Activated effector memory CD4-positive, alpha-beta T cell treated with Interleukin-2 at 50 U/mL for 16 hours (primary cell): ENCODE results near the gene PRKCZ.
"Not testable (repeated sequence)": the region's sequence is repeated elsewhere in the genome, so short reads cannot be mapped to it uniquely, and the experiment has no call there.

Source experiments
- DNase-seq: peaks from one replicate; pipeline ENCODE4 v3.0.0-alpha.2; 2020

The PRKCZ gene

GRCh38 chr1:2104621-2105427, 54.6 kb downstream of the PRKCZ start:
- DNase-seq = no peak

DNA sequence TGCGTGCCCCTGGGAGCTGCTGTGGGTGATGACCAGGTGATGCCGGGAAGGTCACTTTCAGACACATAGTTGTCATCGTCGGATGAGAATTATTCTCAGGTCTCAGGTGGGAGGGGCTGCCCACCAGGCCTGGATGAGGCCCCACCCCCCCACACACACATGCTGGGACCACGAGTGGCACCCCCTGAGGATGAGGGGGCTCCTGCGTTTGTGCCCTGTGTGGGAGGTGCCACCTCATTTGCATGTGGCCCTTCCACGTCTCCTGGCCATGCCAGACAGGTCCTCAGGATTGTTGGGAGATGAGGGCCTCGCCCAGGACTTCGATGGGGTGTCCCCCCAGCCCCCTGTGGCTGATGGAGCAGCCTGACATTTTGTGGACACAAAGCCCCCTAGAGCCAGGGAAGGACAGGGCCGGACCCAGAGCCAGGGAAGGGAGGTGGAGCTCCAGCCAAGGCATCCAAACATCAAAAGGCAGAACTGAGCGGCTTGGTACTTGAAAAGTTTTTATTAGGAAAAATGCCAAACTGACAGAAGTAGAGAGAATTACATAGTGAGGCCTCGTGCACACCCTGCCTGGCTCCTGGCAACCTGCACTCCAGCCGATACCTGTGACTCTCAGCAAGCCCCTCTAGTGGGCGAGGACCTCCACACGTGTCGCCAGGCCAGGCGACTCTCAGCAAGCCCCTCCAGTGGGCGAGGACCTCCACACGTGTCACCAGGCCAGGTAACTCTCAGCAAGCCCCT, 55.7 kb downstream of the PRKCZ start:
- DNase-seq = no peak

DNA sequence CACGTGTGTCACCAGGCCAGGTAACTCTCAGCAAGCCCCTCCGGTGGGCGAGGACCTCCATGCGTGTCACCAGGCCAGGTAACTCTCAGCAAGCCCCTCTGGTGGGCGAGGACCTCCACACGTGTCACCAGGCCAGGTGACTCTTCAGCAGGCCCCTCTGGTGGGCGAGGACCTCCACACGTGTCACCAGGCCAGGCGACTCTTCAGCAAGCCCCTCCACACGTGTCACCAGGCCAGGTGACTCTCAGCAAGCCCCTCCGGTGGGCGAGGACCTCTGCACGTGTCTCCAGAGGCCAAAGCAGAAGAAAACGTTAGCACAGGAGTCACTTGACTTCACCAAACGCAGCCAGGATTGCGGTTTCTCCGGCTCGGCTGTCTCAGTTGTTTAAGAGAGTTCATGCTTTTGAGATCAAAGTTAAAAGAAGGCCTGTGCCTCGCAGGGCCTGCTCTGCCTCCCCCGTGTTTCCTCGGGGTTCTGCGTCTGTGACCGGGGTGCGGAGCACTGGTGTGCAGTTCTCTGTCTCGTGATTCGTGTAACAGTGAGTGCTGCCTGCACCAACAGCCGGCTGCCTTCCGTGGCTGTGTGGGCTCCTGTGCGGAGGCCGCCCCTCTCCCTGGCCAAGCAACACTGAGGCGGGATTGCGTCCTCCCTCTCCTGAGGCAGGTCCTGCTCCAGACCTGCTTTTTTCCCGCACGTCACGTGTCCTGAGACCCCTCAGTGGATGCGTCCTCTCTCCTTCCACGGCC, 56.6 kb downstream of the PRKCZ start:
- DNase-seq = no peak

GRCh38 chr1:2107586-2108212, 57.5 kb downstream of the PRKCZ start:
- DNase-seq = no peak

- no peak for DNase-seq
These were observed 58.1 kb downstream of the PRKCZ start for GRCh38 chr1:2108213-2108876.

DNA sequence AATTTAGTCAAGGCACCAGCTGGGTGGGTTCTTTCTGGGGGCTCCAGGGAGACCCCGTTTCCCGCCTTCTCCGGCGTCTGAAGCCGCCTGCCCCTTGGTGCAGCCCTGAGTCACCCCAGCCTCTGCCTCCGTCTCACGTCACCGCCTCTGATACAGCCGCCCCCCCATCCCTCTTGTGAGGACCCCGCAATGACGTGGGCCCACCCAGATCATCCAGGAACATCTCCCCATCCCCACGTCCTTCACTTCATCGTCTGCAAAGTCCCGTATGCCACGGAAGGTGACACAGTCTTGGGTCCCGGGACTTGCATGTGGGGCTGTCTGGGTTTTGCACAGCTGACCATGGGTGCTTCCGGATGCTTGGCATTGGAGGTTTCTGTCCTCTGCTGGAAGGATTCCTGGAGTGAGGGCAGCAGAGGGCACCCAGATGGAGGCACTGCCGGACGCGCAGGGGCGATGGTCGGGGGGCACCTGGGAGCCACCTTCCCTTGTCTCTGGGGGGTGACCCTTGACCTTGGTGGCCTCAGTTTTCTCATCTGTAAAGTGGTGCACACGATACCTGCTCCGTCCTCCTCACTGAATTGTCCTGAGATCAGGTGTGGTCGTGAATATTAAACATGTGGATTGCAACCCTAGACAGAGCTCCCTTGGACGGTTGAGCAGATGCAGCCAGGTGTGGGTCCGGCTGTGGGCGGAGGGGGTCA, 58.8 kb downstream of the PRKCZ start:
- DNase-seq = no peak

- DNase-seq = no peak
These were observed 59.4 kb downstream of the PRKCZ start for GRCh38 chr1:2109581-2110021.

DNA sequence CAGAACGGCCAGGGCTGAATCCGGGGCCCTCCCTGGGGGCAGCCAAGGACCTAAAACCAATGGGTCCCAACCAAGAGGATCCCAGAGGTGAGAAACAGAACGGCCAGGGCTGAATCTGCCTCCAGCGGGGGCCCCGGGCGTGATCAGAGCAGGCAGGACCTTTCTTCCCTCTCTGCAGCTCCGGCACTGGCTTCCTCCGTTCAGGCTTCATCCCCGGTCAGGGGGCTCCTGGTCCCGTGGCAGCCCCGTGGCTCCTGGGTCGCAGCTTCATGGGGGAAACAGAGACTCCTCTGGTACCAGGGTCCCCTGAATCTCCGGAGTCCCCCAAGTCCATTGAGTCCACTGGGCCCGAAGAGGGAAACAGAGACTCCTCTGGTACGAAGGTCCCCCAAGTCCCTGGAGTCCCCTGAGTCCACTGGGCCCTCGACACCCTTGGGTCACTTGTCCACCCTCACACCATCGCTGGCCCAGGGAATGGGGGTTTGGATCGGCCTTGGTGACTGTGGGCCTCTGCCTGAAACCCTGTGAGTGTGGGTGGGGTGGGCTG, 60.1 kb downstream of the PRKCZ start:
- DNase-seq = no peak

DNA sequence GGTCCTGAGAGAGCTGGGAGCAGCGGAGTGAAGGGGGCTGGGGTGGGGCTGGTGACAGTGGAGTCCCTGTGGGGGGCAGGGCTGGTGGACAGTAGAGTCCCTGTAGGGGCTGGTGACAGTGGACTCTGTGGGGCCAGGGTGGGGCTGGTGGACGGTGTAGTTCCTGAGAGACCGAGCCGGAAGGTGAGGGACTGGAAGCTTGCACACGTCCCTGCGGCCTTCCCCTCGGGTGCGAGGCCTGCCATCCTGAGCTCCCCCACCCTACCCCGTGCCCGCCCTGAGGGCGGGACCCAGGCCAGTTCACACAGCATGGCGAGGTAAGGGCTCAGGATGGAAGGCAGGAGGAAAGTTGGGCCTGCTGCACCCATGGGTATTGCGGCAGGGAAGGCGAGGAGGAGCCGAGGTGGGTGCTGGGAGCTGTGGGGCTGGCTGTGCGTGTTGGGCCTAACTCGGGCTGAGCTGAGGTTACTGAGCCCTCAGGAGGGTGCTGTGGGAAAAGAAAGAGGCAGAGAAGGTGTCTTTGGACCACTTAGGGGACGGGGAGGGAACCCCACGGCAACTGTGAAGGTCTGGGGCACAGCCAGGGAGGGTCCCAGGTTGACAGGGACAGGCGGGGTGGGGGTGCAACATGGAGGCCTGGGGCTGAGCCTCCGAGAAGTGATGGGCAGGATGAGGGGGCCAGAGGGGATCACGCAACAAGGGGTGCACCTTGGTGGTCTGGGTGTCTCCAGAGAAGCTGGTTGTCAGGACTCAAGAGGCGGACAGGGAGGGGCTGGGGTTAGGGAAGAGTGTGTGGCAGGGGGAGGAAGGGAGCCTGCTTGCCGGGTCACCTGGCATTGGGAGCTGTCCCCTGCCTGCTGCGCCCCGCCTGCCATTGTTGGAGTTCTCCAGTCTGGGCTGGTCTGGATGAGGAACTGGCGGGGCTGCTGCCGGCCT, 60.8 kb downstream of the PRKCZ start:
- no peak for DNase-seq

DNA sequence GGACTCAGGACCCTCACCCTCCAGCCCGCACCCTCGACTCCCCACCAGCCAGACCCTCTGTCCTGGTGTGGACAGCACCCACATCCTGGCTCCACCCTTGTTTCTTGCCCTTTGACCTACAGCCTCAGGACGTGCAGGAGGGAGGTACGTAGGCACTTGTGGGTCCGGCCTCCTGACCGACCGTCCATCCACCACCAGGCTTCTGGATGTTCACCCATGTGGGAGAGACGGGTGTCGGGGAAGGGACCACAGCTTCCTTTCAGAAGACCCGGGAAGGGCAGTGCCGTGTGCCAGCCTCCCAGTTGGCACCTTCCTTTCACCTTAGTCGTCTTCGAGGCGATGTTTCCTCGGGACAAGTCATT, 61.4 kb downstream of the PRKCZ start:
- DNase-seq = no peak

- DNase-seq = no peak
These were observed 62.1 kb downstream of the PRKCZ start for GRCh38 chr1:2112280-2112701.

- no peak for DNase-seq
These were observed 63.5 kb downstream of the PRKCZ start for GRCh38 chr1:2113620-2114135.

GRCh38 chr1:2114635-2115007, 64.4 kb downstream of the PRKCZ start:
- DNase-seq = not testable (repeated sequence)

- DNase-seq = no peak
These were observed 64.9 kb downstream of the PRKCZ start for GRCh38 chr1:2115008-2115641.

GRCh38 chr1:2115702-2116341, 65.6 kb downstream of the PRKCZ start:
- no peak for DNase-seq

GRCh38 chr1:2119886-2120285, 69.7 kb downstream of the PRKCZ start:
- no peak for DNase-seq

DNA sequence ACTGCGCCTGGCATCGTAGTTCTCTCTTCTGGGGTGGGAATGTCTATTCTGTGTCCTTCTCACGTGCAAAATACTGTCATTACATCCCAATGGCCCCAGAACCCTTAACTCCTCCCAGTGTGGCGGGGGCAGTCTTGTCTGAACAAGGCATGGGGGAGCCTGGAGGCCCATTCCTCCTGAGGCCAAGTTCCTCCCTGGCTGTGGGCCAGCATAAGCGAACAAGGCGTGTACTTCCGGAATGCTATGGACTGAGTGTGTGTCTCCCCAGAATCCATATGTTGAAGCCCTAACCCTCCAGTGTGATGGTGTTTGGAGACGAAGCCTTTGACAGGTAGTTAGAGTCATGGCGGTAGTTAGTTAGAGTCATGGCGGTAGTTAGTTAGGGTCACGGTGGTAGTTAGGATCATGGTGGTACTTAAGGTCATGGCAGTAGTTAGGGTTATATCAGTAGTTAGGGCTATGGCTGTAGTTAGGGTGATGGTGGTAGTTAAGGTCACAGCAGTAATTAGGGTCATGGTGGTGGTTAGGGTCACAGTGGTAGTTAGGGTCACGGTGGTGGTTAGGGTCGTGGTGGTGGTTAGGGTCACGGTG, 71.0 kb downstream of the PRKCZ start:
- no peak for DNase-seq

GRCh38 chr1:2121794-2122193, 71.6 kb downstream of the PRKCZ start:
- DNase-seq = not testable (repeated sequence)
